ENCODE measurements around the gene NPAS2. TPM values are rescaled to one million over a fixed set of nuclear protein-coding genes. Genes with fewer than 3 reads are reported as not detected.

Gene NPAS2
- total and polyA plus RNA-seq, 2 donors from 2014 or later: 8.4 to 44.5 TPM

GRCh38 chr2:100956081-100956480, 136.1 kb downstream of the NPAS2 start:
- no peaks in the 10 kb centered on the region for H3K27me3 ChIP-seq (ENCODE audit: control insufficient read depth, insufficient read depth, low read length)
- intact Hi-C loops (cut with DNase I): no loop called here
- H3K27ac ChIP-seq (ENCODE audit: low read depth in 2 of 2, low read length in 2 of 2): no peak overlapping the region
- no peaks in the 10 kb centered on the region for H3K9me3 ChIP-seq (ENCODE audit: control insufficient read depth in 2 of 3, insufficient read depth in 1 of 3, low read length in 3 of 3)
- H3K4me1 ChIP-seq (ENCODE audit: control insufficient read depth in 2 of 3, insufficient read depth in 2 of 3, low read depth in 1 of 3, low read length in 3 of 3): no peaks in the 10 kb centered on the region
- TF ChIP-seq CTCF (IDR thresholded peaks at IDR 0.05; ENCODE audit: borderline replicate concordance, extremely low read depth, insufficient read depth): no peak
- H3K4me3 ChIP-seq (ENCODE audit: low read length in 3 of 3): no peak overlapping the region
- no peaks in the 10 kb centered on the region for H3K36me3 ChIP-seq (ENCODE audit: control insufficient read depth in 2 of 3, insufficient read depth in 3 of 3, low read length in 3 of 3)
- FAIRE-seq (no peak), DNase-seq (no peak)
- H3K9ac ChIP-seq (ENCODE audit: low read length in 3 of 3): no peak overlapping the region

- FAIRE-seq: no peak
- no peaks in the 10 kb centered on the region for H3K27me3 ChIP-seq (ENCODE audit: control insufficient read depth, insufficient read depth, low read length)
- intact Hi-C loops (cut with DNase I): no loop called here
- no peak overlapping the region for H3K4me3 ChIP-seq (ENCODE audit: low read length in 3 of 3)
- H3K36me3 ChIP-seq (ENCODE audit: control insufficient read depth in 2 of 3, insufficient read depth in 3 of 3, low read length in 3 of 3): no peaks in the 10 kb centered on the region
- H3K9me3 ChIP-seq (ENCODE audit: control insufficient read depth in 2 of 3, insufficient read depth in 1 of 3, low read length in 3 of 3): no peaks in the 10 kb centered on the region
- H3K27ac ChIP-seq (ENCODE audit: low read depth in 2 of 2, low read length in 2 of 2): no peak overlapping the region
- TF ChIP-seq CTCF (IDR thresholded peaks at IDR 0.05; ENCODE audit: borderline replicate concordance, extremely low read depth, insufficient read depth): no peak
- DNase-seq: peak in 1 of 5 donors; percentile 25
- H3K9ac ChIP-seq (ENCODE audit: low read length in 3 of 3): no peak overlapping the region
- no peaks in the 10 kb centered on the region for H3K4me1 ChIP-seq (ENCODE audit: control insufficient read depth in 2 of 3, insufficient read depth in 2 of 3, low read depth in 1 of 3, low read length in 3 of 3)
These were observed 138.2 kb downstream of the NPAS2 start for GRCh38 chr2:100957996-100958653.

GRCh38 chr2:100959225-100959880, 139.4 kb downstream of the NPAS2 start:
- no peak for TF ChIP-seq CTCF (IDR thresholded peaks at IDR 0.05; ENCODE audit: borderline replicate concordance, extremely low read depth, insufficient read depth)
- H3K27me3 ChIP-seq (ENCODE audit: control insufficient read depth, insufficient read depth, low read length): no peaks in the 10 kb centered on the region
- DNase-seq: no peak
- FAIRE-seq: no peak
- H3K9ac ChIP-seq (ENCODE audit: low read length in 3 of 3): no peak overlapping the region
- intact Hi-C loops (cut with DNase I): no loop called here
- no peak overlapping the region for H3K27ac ChIP-seq (ENCODE audit: low read depth in 2 of 2, low read length in 2 of 2)
- H3K4me3 ChIP-seq (ENCODE audit: low read length in 3 of 3): no peak overlapping the region
- no peaks in the 10 kb centered on the region for H3K36me3 ChIP-seq (ENCODE audit: control insufficient read depth in 2 of 3, insufficient read depth in 3 of 3, low read length in 3 of 3)
- no peaks in the 10 kb centered on the region for H3K4me1 ChIP-seq (ENCODE audit: control insufficient read depth in 2 of 3, insufficient read depth in 2 of 3, low read depth in 1 of 3, low read length in 3 of 3)
- no peaks in the 10 kb centered on the region for H3K9me3 ChIP-seq (ENCODE audit: control insufficient read depth in 2 of 3, insufficient read depth in 1 of 3, low read length in 3 of 3)
